Endodermal cell (in vitro differentiated cells): ENCODE data around the gene INSIG1. TPM values are rescaled to one million over a fixed set of nuclear protein-coding genes. Genes with fewer than 3 reads are reported as not detected.

Experiments
- DNase-seq: peaks from one replicate; pipeline ENCODE4 v3.0.0-alpha.2; 2017
- H3K27ac ChIP-seq: 2 replicates; pipeline ENCODE4 v1.5.1; 2013; ENCODE audit warnings: mild to moderate bottlenecking, low read depth, low read length, moderate library complexity
- H3K27me3 ChIP-seq: 2 replicates; pipeline ENCODE4 v1.6.1; 2013; ENCODE audit warnings: mild to moderate bottlenecking, low read length, moderate library complexity; ENCODE audit not compliant: insufficient read depth, control insufficient read depth, poor library complexity, severe bottlenecking
- H3K36me3 ChIP-seq: 2 replicates; pipeline ENCODE4 v1.7.0; 2013; ENCODE audit warnings: mild to moderate bottlenecking, low read length, moderate library complexity; ENCODE audit not compliant: control insufficient read depth, insufficient read depth
- H3K4me1 ChIP-seq: one replicate; pipeline ENCODE4 v1.7.0; 2013; ENCODE audit warnings: low read length; ENCODE audit not compliant: control insufficient read depth, insufficient read depth
- H3K4me3 ChIP-seq: 2 replicates; pipeline ENCODE4 v1.5.1; 2013; ENCODE audit warnings: mild to moderate bottlenecking, low read length, moderate library complexity
- H3K9ac ChIP-seq: 2 replicates; pipeline ENCODE4 v1.6.1; 2013; ENCODE audit warnings: mild to moderate bottlenecking, low read length, moderate library complexity; ENCODE audit not compliant: poor library complexity, severe bottlenecking; ENCODE audit errors: extremely low read depth
- H3K9me3 ChIP-seq: 2 replicates; pipeline ENCODE4 v1.6.1; 2013; ENCODE audit warnings: mild to moderate bottlenecking, low read length, moderate library complexity; ENCODE audit not compliant: control insufficient read depth
- H3K27ac Mint-ChIP-seq: 2 replicates; pipeline ENCODE4 v1.8.0; 2020; ENCODE audit warnings: mixed read lengths
- H3K27me3 Mint-ChIP-seq: 2 replicates; pipeline ENCODE4 v1.8.0; 2021; ENCODE audit warnings: mild to moderate bottlenecking, mixed read lengths; ENCODE audit not compliant: insufficient read depth
- H3K36me3 Mint-ChIP-seq: 2 replicates; pipeline ENCODE4 v1.8.0; 2020; ENCODE audit warnings: low read depth, mixed read lengths
- H3K4me1 Mint-ChIP-seq: 2 replicates; pipeline ENCODE4 v1.8.0; 2020; ENCODE audit warnings: mixed read lengths
- H3K4me3 Mint-ChIP-seq: 2 replicates; pipeline ENCODE4 v1.8.0; 2020; ENCODE audit warnings: mild to moderate bottlenecking, moderate library complexity, mixed read lengths
- H3K9me3 Mint-ChIP-seq: 2 replicates; pipeline ENCODE4 v1.8.0; 2020; ENCODE audit warnings: mild to moderate bottlenecking, mixed read lengths
- CTCF ChIP-seq: fragments of 200-600 bp; sonication (generic); conservative IDR thresholded peaks from 2 replicates; pipeline ENCODE4 v1.5.0; 2021; ENCODE audit warnings: antibody characterized with exemption, mild to moderate bottlenecking
- WGBS, 2 experiments: methylation state at CpG; one replicate each; pipeline versions ENCODE4 v1.1.5 to v1.1.7; 2013; ENCODE audit warnings: missing lambda C conversion rate in 2 of 2, mixed read lengths in 1 of 2; ENCODE audit not compliant: insufficient coverage in 1 of 2, insufficient read length in 1 of 2; 5-methylcytosine and 5-hydroxymethylcytosine counted together
- total RNA-seq, 2 donors: library from RNA; stranded (reverse); fragmentation: NEBNext Ultra II Directional in 1 of 2; extraction: Animal tissue kit (Norgen Biotek cat#: 25700) in 1 of 2; gene quantifications; 2 replicates in 1 of 2; 3 replicates in 1 of 2; pipeline ENCODE4 v1.2.1, GENCODE V29; 2021

Gene INSIG1
- total RNA-seq, 2 donors from 2014 or later = 27.2 to 36.9 TPM

DNA sequence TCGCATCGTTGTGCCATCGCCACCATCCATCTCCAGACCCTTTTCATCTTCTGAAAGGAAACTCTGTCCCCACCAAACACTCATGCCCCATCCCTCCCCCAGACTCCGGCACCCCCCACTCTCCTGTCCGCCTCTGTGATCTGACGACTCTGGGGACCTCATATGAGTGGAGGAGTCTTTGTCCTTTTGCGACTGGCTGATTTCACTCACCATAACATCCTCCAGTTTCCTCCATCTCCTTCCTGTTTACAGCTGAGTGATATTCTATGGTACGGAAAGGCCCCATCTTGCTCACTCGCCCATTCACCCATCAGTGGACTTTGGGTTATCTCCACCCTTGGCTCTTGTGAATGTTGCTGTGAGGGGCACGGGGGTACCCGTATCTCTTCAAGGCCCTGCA is 11.8 kb upstream of the INSIG1 start:
- no peak for DNase-seq
- Mint-ChIP-seq H3K27ac (no peak overlapping the region), H3K9me3 (no peaks in the 10 kb centered on the region), H3K4me1 (peaks cover 2% of the 10 kb centered on the region), H3K27me3 (peaks cover 5% of the 10 kb centered on the region), H3K36me3 (no peaks in the 10 kb centered on the region), H3K4me3 (no peak overlapping the region)
- Histone ChIP-seq H3K27ac (no peak overlapping the region), H3K9ac (no peak overlapping the region), H3K36me3 (no peaks in the 10 kb centered on the region), H3K9me3 (no peaks in the 10 kb centered on the region), H3K27me3 (no peaks in the 10 kb centered on the region), H3K4me1 (no peaks in the 10 kb centered on the region), H3K4me3 (no peak overlapping the region)
- WGBS, 2 experiments = 85 to 87% methylated on average over 4 to 9 of the region's 11 CpGs
- TF ChIP-seq CTCF = no peak

GRCh38 chr7:155286686-155287085 is 11.0 kb upstream of the INSIG1 start:
- Mint-ChIP-seq H3K36me3 (no peaks in the 10 kb centered on the region), H3K27ac (no peak overlapping the region), H3K9me3 (no peaks in the 10 kb centered on the region), H3K4me1 (peaks cover 2% of the 10 kb centered on the region), H3K27me3 (peaks cover 5% of the 10 kb centered on the region), H3K4me3 (no peak overlapping the region)
- no peaks in the 10 kb centered on the region for H3K27me3 ChIP-seq
- H3K4me1 ChIP-seq = no peaks in the 10 kb centered on the region
- WGBS, 2 experiments = 92 to 96% methylated on average over 8 of the region's 8 CpGs
- TF ChIP-seq CTCF = no peak
- H3K9me3 ChIP-seq = no peaks in the 10 kb centered on the region
- no peak overlapping the region for H3K27ac ChIP-seq
- H3K9ac ChIP-seq = no peak overlapping the region
- no peak for DNase-seq
- no peaks in the 10 kb centered on the region for H3K36me3 ChIP-seq
- no peak overlapping the region for H3K4me3 ChIP-seq

DNA sequence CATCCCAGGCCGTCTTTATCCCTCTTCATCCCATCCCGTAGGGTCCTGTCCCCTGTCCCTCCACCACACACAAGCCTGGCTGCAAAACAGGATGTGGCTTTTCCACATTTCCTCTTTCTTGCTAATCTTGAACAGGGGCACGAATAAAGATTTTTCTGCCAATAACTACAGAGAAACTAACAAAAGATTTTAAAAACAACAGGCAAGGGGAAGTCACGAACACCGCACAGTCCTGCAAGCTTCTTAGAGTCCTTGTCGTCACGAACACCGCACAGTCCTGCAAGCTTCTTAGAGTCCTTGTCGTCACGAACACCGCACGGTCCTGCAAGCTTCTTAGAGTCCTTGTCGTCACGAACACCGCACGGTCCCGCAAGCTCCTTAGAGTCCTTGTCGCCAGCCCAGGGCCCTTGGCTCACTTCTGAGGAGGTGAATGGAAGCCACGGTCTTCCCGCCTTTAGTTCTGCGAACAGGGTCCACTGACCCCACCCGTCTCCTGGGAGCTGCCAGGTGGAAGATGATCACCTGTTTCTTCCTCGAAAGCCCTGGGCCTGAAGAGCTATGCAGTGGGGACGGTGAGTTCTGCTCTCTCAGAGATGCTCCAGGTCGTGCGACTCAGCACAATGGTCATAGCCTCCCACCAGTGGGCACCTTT is 10.3 kb upstream of the INSIG1 start:
- no peaks in the 10 kb centered on the region for H3K9me3 ChIP-seq
- no peak for DNase-seq
- no peaks in the 10 kb centered on the region for H3K27me3 ChIP-seq
- no peak overlapping the region for H3K27ac ChIP-seq
- Mint-ChIP-seq H3K27me3 (peaks cover 7% of the 10 kb centered on the region), H3K4me3 (no peak overlapping the region), H3K36me3 (no peaks in the 10 kb centered on the region), H3K4me1 (peaks cover 2% of the 10 kb centered on the region), H3K9me3 (no peaks in the 10 kb centered on the region), H3K27ac (peak overlapping the region; percentile 14)
- no peaks in the 10 kb centered on the region for H3K4me1 ChIP-seq
- no peak overlapping the region for H3K9ac ChIP-seq
- H3K36me3 ChIP-seq = no peaks in the 10 kb centered on the region
- H3K4me3 ChIP-seq = no peak overlapping the region
- 94 to 99% methylated on average over 16 to 26 of the region's 26 CpGs for WGBS, 2 experiments
- TF ChIP-seq CTCF = no peak
